Neural cell (in vitro differentiated cells): ENCODE results near the gene GALR2. TPM values are rescaled to one million over a fixed set of nuclear protein-coding genes. Genes with fewer than 3 reads are reported as not detected.

Experiments used
- H2AFZ ChIP-seq: fragments of 200-600, 300-800 bp; sonication (generic), shearing (Covaris generic); 2 replicates; pipeline ENCODE4 v1.6.0; 2014; ENCODE audit warnings: low read depth, mild to moderate bottlenecking, antibody characterized with exemption, low read length, moderate library complexity
- H3F3A ChIP-seq: fragments of 200-600 bp; shearing (Covaris generic); 2 replicates; pipeline ENCODE4 v1.6.1; 2016; ENCODE audit warnings: mild to moderate bottlenecking, moderate library complexity, mixed read lengths, antibody characterized with exemption, low read length; ENCODE audit not compliant: insufficient read depth, poor library complexity, severe bottlenecking
- H3K27ac ChIP-seq: fragments of 200-600, 300-800 bp; sonication (generic), shearing (Covaris generic); 2 replicates; pipeline ENCODE4 v1.5.1; 2014; ENCODE audit warnings: mild to moderate bottlenecking, low read length, moderate library complexity
- H3K27me3 ChIP-seq: fragments of 300-800, 200-600 bp; sonication (generic), shearing (Covaris generic); 2 replicates; pipeline ENCODE4 v1.6.0; 2014; ENCODE audit warnings: mild to moderate bottlenecking, low read depth, low read length, moderate library complexity; ENCODE audit not compliant: insufficient read depth
- H3K36me3 ChIP-seq: fragments of 300-800, 200-600 bp; sonication (generic), shearing (Covaris generic); 2 replicates; pipeline ENCODE4 v1.5.1; 2014; ENCODE audit warnings: mild to moderate bottlenecking, antibody characterized with exemption, low read length, moderate library complexity; ENCODE audit not compliant: insufficient read depth
- H3K4me2 ChIP-seq: fragments of 300-800, 200-600 bp; sonication (generic), shearing (Covaris generic); 2 replicates; pipeline ENCODE4 v1.6.0; 2014; ENCODE audit warnings: mild to moderate bottlenecking, low read length
- H3K4me3 ChIP-seq: fragments of 300-800, 200-600 bp; sonication (generic), shearing (Covaris generic); 2 replicates; pipeline ENCODE4 v1.5.1; 2014; ENCODE audit warnings: mild to moderate bottlenecking, low read length, moderate library complexity
- H3K79me2 ChIP-seq: fragments of 200-600 bp; shearing (Covaris generic); replicated peaks from 2 replicates; pipeline ENCODE4 v1.6.0; 2014; ENCODE audit warnings: mild to moderate bottlenecking, low read length, moderate library complexity; ENCODE audit not compliant: insufficient read depth
- H3K9ac ChIP-seq: fragments of 300-800, 200-600 bp; sonication (generic), shearing (Covaris generic); 2 replicates; pipeline ENCODE4 v1.6.1; 2016; ENCODE audit warnings: mild to moderate bottlenecking, low read length, mixed read lengths
- H3K9me2 ChIP-seq: fragments of 200-600 bp; shearing (Covaris generic); 2 replicates; pipeline ENCODE4 v1.6.1; 2016; ENCODE audit warnings: mild to moderate bottlenecking, low read length, mixed read lengths; ENCODE audit not compliant: insufficient read depth
- H3K9me3 ChIP-seq: fragments of 200-600, 300-800 bp; sonication (generic), shearing (Covaris generic); 2 replicates; pipeline ENCODE4 v1.6.1; 2016; ENCODE audit warnings: mild to moderate bottlenecking, mixed run types, low read length, moderate library complexity, mixed read lengths
- H4K20me1 ChIP-seq: fragments of 200-600 bp; shearing (Covaris generic); 2 replicates; pipeline ENCODE4 v1.6.1; 2016; ENCODE audit warnings: mild to moderate bottlenecking, mixed run types; ENCODE audit not compliant: insufficient read depth
- CTCF ChIP-seq: fragments of 450-650 bp; IDR thresholded peaks from 2 replicates; pipeline ENCODE4 v1.5.1; 2014; ENCODE audit warnings: antibody characterized with exemption, mild to moderate bottlenecking, moderate library complexity; ENCODE audit not compliant: poor library complexity, severe bottlenecking
- EP300 ChIP-seq: fragments of 450-650 bp; conservative IDR thresholded peaks from 2 replicates; pipeline ENCODE4 v1.6.1; 2014; ENCODE audit warnings: antibody characterized with exemption, mild to moderate bottlenecking, moderate library complexity; ENCODE audit not compliant: poor library complexity, severe bottlenecking
- EZH2 ChIP-seq: fragments of 200-600, 300-800 bp; shearing (Covaris generic), sonication (generic); IDR thresholded peaks from 2 replicates; pipeline ENCODE4 v1.6.1; 2014; ENCODE audit warnings: antibody characterized with exemption, low read length, borderline replicate concordance, mild to moderate bottlenecking; ENCODE audit not compliant: insufficient read depth, poor library complexity, severe bottlenecking
- MXI1 ChIP-seq: fragments of 450-650 bp; conservative IDR thresholded peaks from 2 replicates; pipeline ENCODE4 v1.6.1; 2014; ENCODE audit warnings: antibody characterized with exemption, mild to moderate bottlenecking; ENCODE audit not compliant: poor library complexity, severe bottlenecking
- POLR2AphosphoS5 ChIP-seq: IDR thresholded peaks from 2 replicates; pipeline ENCODE4 v1.6.1; 2012
- RAD21 ChIP-seq: fragments of 450-650 bp; conservative IDR thresholded peaks from 2 replicates; pipeline ENCODE4 v1.6.1; 2014; ENCODE audit warnings: antibody characterized with exemption, mild to moderate bottlenecking, moderate library complexity
- REST ChIP-seq: IDR thresholded peaks from 2 replicates; pipeline ENCODE4 v1.6.1; 2012; ENCODE audit warnings: borderline replicate concordance
- SMC3 ChIP-seq: fragments of 450-650 bp; conservative IDR thresholded peaks from 2 replicates; pipeline ENCODE4 v1.6.1; 2014; ENCODE audit warnings: antibody characterized with exemption, mild to moderate bottlenecking, moderate library complexity; ENCODE audit not compliant: poor library complexity
- TAF1 ChIP-seq: IDR thresholded peaks from 2 replicates; pipeline ENCODE4 v1.6.1; 2012; ENCODE audit warnings: low read depth
- polyA plus RNA-seq: library from polyadenylated mRNA; depleted of rRNA; stranded (reverse); fragments of >200 nt; gene quantifications from 2 replicates; pipeline ENCODE4 v1.2.3, GENCODE V29; 2014

The GALR2 gene
- polyA plus RNA-seq, 1 donor from 2014 or later = not detected

- peak overlapping the region; percentile 89 for H3K4me3 ChIP-seq
- no peaks in the 10 kb centered on the region for H3K9me3 ChIP-seq
- peaks cover 5% of the 10 kb centered on the region for H3K36me3 ChIP-seq
- TF ChIP-seq MXI1 (no peak), RAD21 (no peak), EZH2 (no peak), SMC3 (no peak), REST (no peak), EP300 (no peak), CTCF (no peak), TAF1 (no peak), POLR2AphosphoS5 (no peak)
- H3K79me2 ChIP-seq = peaks cover 18% of the 10 kb centered on the region
- H3K9me2 ChIP-seq = no peaks in the 10 kb centered on the region
- H4K20me1 ChIP-seq = no peaks in the 10 kb centered on the region
- H3F3A ChIP-seq = peaks cover 3% of the 10 kb centered on the region
- H3K9ac ChIP-seq = peak overlapping the region; percentile 94
- no peaks in the 10 kb centered on the region for H3K27me3 ChIP-seq
- H3K27ac ChIP-seq = peak overlapping the region; percentile 97
- H3K4me2 ChIP-seq = peak overlapping the region; percentile 48
- H2AFZ ChIP-seq = peak overlapping the region; percentile 98
Observed at GRCh38 chr17:76104140-76104895, 29.7 kb downstream of the GALR2 start.

- Histone ChIP-seq H3K27me3 (no peaks in the 10 kb centered on the region), H3F3A (peaks cover 3% of the 10 kb centered on the region), H3K9me3 (no peaks in the 10 kb centered on the region), H3K4me2 (no peak overlapping the region), H2AFZ (no peak overlapping the region), H3K9me2 (no peaks in the 10 kb centered on the region), H3K79me2 (peaks cover 18% of the 10 kb centered on the region), H4K20me1 (no peaks in the 10 kb centered on the region), H3K4me3 (no peak overlapping the region), H3K9ac (no peak overlapping the region), H3K27ac (no peak overlapping the region), H3K36me3 (peaks cover 2% of the 10 kb centered on the region)
- TF ChIP-seq SMC3 = no peak
- TF ChIP-seq RAD21 = no peak
- no peak for TF ChIP-seq EP300
- no peak for TF ChIP-seq MXI1
- no peak for TF ChIP-seq EZH2
- TF ChIP-seq CTCF = no peak
- no peak for TF ChIP-seq TAF1
- TF ChIP-seq REST = no peak
- TF ChIP-seq POLR2AphosphoS5 = no peak
Observed at GRCh38 chr17:76104896-76105231, 30.3 kb downstream of the GALR2 start.
